SIG-M5 treated with dmso at 0.1 percent for 504 hours (cell line): ENCODE results near the gene SOS2.

Source experiments
- DNase-seq: peaks from one replicate; lab custom pipeline; 2025; ENCODE audit not compliant: unreplicated experiment; lab: John Stamatoyannopoulos, UW

Gene SOS2

DNA sequence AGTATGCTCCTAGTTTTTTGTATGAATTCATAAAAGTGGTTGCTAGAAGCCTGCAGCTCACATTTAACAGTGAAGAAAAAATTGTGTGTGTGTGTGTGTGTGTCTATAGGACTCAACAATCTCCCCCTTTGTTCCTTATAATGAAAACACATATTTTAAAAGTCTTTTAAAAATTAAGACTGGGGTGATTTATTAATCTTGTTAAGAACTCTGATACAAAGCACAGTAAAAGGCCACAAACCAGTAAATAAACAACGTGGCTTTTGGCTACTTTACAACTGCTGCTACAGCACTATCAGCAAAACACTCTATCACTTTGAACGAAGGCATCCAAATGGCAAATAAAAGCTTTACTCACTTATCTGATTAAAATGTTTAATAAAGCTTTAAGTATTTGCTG, 114.4 kb downstream of the SOS2 start:
- DNase-seq = no peak

DNA sequence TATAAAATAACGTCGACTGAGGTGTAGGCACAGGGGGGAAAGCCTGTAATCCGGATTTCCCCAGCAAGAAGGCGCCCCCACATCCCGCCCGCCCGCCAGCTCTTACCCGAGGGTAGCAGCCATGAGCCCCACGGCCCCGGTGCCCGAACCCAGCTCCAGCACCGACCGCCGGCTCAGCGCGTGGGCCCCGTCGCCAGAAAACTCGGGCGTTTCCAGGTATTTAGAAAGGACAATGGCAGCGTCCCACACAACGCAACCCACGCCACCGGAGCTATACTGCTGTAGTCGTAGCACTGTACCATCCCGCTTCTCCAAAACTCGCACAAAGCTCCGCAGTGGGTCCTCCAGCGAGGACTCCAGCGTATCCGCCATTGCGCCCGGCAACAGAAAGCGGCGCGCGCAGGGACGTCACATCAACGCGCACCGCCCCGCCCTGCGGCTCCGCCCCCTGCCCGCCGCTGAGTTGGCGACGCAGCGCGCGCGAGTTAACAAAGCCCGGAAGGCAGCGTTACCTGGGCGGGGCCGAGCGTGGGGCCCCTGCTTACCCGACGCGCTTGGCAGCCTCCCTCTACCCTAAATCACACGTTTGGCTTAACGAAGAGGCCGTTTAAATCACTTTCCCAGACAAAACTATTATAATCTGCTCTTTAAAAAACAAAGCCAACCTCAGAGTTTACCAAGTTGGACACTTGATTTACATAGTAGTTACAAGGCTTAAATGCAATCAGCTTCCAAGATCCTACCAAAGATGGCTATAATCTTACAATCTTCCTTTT, 115.0 kb downstream of the SOS2 start, which contains the start of gene VCPKMT:
VCPKMT (minus strand) TSS at position 392 of the 776 bp plus-strand sequence; CDS start at position 372, 20 bp downstream.
- DNase-seq = peak; percentile 90

DNA sequence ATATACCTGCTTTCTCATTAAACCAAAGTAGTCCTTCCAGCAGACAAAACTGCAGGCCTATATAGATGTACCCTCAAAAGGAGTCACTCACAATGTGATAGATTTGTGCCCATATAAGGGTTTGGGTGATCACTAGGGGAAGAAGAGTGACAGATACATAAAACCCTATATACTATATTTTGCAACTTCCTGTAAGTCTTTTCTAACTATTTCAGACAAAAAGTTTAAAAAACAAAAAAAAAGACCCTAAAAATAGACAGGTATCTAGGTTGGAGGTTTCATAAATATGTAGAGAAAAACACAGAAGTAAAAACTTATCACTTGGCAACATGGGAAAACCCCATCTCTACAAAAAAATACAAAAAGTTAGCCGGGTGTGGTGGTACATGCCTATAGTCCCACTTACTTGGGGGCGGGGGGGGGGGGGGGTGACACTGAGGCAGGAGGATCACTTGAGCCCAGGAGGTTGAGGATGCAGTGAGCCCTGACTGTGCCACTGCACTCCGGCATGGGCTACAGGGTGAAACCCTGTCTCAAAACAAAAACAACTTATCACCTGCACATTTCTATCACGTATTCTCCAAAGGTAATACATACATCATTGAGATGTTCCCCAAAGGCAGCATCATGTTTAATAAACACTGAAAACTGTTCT, 117.9 kb downstream of the SOS2 start:
- peak; percentile 55 for DNase-seq

DNA sequence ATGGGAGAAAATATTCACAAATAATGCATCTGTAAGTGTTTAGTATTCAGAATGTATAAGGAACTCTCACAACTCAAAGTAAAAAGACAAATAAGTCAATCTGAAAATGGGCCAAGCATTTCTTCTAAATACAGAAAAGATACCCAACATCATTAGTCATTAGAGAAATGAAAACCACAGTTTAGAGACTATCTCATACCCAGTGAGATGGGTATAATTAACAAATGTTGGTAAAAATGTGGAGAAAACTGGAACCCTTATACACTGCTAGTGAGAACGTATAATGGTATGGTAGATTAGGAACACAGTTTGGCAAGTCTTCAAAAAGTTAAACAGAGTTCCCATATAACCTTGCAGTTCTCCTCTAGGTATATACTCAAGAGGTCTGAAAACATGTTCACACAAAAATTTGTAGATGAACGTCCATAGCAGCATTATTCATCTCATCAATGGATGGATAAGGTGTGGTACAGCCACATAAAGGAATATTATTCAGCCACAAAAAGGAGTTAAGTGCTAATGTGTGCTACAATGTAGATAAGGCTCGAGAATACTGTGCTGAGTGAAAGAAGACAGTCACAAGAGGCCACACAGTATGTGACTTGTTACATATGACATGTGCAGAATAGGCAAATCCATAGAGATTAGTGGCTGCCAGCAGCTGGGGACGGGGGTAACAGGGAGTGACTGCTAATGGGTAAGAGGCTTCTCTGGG, 120.9 kb downstream of the SOS2 start:
- DNase-seq = no peak

DNA sequence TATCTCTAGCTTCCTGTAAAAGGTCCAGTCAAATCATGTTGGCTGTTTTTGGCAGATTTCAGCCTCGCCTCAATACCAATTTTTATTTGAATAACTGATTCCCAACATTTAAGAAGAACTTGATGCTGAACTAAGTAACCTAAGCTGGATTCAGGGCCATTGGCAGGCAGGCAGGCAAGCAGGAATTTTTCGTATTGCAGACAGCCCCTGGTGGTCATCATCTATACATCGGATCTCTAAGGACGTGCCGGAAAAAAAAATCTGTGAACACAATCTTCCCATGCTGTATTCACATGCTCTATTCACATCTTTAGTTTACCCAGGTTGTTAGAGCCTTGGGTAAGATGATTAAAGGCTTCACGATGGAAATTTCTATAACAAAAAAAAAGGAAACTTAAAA, 122.0 kb downstream of the SOS2 start:
- no peak for DNase-seq

DNA sequence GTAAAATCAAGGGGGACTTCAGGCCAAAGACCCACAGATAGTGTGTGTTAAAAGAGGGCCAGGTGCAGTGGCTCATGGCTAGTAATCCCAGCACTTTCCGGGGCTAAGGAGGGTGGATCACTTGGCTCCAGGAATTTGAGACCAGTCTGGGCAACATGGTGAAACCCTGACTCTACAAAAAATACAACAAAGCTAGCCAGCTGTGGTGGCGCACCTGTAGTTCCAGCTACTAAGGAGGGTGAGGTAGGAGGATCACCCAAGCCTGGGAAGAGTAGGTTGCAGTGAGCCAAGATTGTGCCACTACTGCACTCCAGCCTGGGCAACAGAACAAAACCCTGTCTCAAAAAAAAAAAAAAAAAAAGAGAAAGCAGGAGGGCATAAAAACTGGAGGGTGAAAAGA, 123.5 kb downstream of the SOS2 start:
- DNase-seq = no peak

DNA sequence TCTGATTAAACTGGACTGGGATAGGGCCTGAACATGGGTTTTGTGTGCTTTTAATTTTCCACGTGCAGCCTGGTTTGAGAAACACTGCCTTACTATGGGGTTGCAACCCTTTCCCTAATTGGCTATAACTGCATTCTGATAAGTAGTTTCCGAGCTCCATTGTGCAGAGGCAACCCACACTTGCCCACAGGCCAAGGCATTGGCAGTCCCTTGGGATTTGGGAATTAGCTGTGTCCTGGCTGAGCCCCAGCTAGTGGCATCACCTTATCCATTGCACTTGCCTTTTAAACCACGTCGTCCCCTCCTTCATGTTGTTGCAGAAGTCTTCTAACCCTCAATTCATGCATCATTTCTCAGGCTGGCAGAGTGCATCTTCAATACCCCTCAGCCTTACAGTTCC, 125.2 kb downstream of the SOS2 start:
- no peak for DNase-seq

DNA sequence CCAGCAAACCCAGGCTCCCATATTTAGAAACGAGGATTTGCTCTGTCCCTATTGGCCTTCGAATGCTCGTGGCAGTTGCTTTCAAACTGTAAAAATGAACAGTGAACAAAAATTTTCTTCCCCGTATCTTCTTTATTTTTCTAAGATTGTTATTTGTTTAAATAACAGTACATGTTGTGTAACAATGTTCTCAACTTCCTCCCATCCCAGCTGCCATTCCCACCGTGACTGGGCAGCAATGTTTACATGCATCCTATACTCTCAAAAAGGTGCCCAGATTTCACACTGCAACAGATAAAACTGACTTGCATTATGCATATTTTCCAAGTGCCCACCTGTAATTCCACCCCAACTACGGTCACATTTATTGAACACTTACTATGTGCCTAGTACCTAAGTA, 127.8 kb downstream of the SOS2 start:
- DNase-seq = no peak

DNA sequence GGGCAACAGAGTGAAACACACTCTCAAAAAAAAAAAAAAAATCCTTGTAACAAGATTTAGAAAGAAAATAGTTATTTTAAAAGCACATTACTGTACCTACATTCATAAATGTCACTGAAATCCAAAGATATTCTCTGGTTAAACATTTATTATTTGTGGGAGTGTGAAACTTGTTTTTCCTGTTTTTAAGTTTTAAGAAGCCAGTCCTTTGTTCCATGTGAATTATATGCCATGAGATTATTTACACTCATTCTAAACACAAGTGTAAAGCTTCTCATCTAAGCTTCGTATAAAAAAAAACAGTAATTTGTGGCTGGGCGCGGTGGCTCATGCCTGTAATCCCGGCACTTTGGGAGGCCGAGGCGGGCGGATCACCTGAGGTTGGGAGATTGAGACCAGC, 130.0 kb downstream of the SOS2 start:
- no peak for DNase-seq

DNA sequence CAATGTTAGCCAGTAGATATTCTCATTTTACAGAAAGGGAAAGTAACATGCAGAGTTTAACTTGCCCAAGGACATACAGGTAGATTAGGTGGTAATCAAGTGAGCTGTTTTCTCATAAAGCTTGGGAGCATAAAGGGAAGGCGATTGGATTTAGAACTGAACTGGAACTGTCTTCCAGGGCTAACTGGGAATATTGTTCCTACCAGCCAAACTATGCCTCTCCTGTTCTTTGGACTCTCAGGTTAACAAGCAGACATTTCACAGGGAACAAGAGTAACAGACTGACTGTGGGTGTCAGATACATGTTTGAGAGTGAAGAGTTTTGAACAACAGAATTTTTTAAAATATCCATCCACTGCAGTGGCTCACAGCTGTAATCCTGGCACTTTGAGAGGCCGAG, 130.6 kb downstream of the SOS2 start:
- DNase-seq = no peak

DNA sequence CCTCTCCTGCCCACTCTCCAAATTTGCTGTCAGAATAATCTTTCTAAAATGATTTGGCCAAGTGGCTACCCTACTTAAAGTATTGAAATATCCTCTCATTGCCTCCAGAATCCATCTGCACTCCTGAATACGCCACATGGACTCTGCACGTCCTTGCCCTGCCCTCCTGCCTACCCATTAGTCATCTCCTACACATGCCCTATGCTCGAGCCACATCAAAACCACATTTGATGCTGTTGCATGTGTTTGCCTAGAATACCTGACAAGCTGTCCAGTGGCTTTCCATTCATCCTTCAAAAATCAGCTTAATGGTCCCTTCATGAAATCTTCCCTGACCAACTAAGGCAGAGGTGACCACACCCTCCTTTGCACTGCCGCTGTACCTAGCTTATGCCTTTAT, 132.0 kb downstream of the SOS2 start:
- DNase-seq = no peak

DNA sequence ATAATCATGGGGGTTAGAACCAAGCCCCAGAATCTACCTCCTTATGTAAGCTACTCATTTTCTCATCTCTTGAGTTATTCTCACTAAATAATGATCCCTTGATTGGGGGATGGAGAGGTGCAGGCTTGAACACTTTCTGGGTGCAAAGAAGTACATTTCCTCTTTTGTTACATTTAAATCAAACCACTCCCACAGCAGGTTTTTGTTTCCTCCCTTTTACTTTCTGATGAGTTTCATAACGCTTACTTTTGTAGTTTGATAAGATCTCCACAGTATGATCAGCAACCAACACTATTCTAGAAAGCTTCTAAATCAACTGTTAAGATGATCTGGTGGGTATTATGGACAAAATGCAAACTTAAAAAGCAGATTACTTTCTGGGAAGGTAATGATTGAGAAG, 135.5 kb downstream of the SOS2 start:
- DNase-seq = peak; percentile 14

DNA sequence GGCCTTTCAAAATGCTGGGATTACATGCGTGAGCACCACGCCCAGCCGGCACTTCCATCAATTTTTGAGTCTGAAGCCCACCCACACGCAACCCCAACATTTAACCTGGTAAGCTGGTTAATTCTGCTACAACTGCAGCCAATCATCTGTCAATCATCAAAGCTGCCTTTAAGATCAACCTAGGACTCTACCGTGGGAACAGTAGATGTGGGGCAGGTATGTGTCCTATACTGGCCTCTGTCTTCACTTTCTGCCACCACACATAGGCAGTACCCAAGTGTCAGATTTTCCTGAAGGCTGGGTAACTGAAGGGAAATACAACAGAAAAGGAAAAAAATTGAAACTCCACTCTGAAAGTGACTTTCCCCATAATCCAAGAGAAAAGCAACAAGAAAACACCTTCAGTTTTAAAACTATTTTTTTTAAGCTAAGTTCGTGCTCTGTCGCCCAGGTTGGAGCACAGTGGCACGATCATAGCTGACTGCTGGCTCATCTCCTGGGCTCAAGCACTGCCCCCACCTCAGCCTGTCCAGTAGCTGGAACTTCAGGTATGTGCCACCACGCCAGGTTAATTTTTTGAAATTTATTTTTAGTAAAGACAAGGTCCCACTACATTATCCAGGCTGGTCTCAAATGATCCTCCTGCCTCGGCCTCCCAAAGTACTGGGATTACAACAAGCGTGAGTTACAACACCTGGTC, 137.2 kb downstream of the SOS2 start:
- no peak for DNase-seq

DNA sequence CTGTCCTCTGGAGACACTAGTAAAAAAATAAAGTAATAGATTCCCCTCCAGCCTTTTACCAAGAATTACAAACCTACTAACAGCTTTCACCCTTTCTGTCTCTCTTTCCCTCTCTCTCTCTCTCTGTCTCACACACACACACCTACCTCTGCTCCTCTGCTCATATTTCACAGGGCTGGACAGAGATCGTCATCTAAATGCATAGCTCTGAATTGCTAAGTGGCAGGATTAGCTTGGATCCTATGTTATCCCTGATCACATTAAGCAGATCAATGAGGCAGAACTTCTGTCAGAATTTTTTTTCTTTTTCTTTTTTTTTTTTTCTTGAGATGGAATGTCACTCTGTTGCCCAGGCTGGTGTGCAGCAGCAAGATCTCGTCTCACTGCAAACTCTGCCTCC, 137.9 kb downstream of the SOS2 start:
- no peak for DNase-seq

DNA sequence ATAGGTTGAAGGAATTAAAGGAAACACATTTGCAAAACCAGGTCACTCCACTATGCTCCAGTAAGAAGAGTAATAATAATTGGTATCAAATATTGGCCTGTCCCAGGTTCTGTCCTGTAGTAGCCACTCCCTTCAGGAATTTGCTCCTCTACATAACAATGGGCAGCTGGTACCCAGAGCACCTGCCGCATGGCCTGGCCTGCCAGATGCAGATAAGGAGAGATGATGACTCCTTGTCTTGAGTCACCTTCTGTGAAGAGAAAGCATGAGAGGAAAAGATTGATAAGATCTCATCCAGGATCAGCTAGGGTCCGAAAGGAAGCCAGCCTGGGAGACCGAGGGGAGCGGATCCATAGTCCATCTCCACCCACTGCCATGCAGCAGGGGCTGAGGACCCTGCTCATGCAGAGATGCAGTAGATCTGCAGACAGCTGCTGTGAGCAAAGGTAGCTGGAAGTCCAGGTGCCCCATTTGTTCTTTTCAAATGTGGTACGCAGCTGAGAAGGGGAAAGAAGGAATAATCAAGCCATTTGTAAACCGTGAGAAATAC, 139.3 kb downstream of the SOS2 start:
- DNase-seq = no peak

DNA sequence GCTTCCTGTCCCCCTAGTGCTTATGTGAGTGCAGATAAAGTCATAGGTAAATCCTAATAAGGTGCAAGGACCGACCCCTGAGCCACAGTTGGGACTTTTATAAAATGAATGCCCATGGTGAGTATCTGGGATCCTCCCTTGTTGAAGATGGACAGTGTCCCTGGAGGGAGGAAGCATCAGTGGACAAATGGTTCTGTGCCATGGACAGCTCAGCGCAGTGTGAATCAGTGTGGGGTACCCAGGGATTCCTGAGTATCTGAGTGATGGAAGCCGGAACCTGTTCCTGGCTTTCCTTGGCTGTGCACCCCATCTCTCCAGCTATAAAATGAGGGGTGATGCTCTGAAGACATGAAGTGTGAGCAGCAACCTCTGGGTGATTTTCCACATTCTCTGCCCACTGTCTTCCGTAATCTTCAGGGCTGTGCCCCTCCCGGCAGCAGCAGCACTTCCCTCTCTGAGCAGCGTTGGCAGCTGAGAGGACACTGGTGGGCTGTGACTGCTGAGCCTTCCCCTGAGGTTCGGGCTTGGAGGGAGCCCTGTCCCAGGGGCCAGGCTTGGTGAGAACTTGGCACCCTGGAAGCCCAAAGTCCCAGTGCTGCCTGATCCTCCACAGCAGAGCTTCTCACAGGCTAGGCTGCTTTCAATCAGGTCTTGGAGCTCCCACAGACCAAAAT, 140.0 kb downstream of the SOS2 start:
- no peak for DNase-seq

DNA sequence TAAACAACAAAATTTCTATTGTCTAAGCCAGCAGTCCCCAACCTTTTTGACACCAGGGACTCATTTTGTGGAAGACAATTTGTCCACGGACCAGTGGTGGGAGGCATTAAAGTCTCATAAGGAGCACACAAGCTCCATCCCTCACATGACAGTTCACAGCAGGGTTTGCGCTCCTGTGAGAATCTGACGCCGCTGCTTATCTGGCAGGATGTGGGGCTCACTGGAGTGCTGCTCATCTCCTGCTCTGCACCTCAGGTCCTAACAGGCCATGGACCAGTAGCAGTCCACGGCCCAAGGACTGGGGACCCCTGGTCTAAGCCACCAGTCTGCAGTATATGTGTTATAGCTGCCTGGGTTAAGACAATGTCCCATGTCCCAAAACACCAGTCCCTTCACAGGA, 142.2 kb downstream of the SOS2 start:
- DNase-seq = no peak

DNA sequence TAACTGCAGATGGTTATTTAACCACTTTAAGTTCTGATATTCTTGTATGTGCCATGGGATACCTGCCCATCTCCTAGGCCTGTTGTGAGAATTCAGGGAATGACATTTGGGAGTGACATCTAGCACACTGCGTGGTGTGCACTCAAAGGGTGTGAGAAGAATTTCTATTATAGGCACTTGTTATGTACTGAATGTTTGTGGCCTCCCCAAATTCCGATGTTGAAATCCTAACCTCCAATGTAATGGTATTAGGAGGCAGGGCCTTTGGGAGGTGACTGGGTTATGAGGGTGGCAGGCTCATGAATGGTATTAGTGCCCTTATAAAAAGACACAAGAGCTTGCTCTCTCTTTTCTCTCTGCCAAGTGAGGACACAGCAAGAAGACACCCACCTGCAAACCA, 142.6 kb downstream of the SOS2 start:
- DNase-seq = no peak

DNA sequence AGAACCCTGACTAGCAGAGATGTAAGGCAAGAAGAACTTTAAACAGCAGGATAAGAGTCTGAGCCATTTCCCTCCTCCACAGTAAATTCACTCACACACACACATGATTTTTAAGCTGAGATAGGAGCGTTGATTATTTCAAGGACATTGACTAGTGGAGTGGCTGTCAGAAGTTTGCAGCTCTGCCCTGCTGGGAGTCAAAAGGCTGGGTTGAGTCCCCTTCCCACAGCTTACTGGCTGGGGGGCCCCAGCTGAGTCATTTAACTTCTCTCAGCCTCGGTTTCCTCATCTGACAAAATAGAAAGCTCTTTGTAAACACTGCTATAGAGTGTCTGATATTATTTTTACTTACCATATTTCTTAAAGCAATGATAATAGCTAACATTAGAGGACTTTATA, 143.3 kb downstream of the SOS2 start:
- no peak for DNase-seq

DNA sequence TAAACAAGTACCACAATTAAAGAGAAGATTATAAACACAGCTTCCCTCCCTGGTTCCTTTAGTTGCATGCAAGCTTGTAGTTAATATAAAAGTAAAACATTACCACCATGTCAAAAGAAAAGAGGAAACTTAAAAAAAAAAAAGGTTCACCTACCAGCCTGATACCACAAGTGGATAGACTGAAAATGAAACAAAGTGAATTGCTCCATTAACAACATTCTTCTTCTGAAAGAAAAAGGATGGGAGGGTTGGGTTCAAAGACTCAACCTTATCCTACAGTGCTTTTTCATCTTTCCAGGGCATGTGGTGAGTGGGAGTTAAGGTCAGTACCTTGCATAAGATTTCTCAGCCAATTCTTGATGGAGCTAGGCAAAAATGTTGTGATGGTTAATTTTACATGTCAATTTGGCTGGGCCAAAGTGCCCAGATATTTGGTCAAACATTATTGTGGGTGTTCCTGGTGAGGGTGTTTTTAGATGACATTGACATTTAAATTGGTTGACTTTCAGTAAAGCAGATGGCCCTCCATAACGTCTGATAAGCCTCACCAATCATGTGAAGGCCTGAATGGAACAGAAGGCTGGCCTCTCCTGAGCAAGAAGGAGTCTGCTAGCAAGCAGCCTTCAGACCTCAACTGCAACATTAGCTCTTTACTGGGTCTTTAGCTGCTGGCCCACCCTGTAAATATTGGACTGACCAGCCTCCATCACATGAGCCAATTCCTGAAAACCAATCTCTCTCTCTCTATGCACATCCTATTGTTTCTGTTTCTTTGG, 143.8 kb downstream of the SOS2 start:
- DNase-seq = no peak
